HG03159 (cell line): Measurements from ENCODE around the gene ZFYVE1.
A peak's percentile ranks its signal among the peaks of the same experiment; 100 is the strongest.

ENCODE experiments used
- ATAC-seq: cut with Tn5 transposase; IDR thresholded peaks from one replicate; pipeline ENCODE4 v1.9.1; 2021; ENCODE audit warnings: mild to moderate bottlenecking, moderate library complexity; ENCODE audit not compliant: unreplicated experiment

The ZFYVE1 gene

GRCh38 chr14:72925815-72926291 is 101.1 kb downstream of the ZFYVE1 start:
- peak; percentile 18 for ATAC-seq

DNA sequence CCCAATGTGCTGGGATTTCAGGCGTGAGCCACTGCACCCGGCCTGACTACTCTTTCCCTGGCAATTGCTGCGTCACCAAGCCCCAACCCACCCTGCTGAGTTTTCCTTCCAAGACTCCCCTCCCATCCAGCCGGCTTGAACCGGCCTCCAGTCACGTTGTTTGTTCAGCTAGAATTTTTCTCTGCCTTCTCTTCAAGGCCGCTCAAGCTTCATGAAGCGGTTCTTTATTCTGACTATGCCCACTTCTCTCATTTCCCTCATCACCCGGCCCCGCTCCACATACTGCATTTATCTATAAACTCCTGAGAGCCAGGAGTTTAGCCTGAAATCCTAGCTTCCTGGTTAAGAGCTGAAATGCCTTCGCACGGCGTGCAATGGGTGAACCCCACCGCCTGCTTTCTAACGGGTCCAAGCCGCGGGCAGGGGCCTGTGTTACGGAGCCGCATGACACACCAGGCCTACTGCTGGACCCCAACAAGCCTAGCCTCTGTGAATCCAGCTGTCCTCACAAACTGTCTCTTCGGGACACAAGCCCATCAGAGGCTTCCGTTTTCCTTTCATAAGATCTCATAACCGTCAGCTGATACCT is 101.6 kb downstream of the ZFYVE1 start:
- no peak for ATAC-seq

GRCh38 chr14:72924337-72924736 is 102.6 kb downstream of the ZFYVE1 start:
- no peak for ATAC-seq

DNA sequence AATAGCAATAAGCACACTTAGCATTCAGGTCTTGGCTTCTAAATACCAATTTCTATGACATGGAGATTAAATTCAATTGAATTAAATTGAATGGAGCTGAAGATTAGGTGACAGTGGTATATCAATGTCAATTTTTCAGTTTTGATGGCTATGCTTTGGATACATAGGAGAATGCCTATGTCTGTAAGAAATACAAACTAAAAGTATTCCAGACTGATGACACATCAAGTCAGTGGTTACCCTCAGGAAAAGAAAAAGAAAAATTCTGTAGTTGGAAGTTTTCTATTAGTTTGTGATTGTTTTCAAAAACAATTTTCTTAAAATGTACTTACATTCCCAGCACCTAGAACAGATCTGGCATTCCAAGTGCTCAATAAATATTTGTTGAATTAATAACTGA is 105.5 kb downstream of the ZFYVE1 start:
- ATAC-seq: no peak

DNA sequence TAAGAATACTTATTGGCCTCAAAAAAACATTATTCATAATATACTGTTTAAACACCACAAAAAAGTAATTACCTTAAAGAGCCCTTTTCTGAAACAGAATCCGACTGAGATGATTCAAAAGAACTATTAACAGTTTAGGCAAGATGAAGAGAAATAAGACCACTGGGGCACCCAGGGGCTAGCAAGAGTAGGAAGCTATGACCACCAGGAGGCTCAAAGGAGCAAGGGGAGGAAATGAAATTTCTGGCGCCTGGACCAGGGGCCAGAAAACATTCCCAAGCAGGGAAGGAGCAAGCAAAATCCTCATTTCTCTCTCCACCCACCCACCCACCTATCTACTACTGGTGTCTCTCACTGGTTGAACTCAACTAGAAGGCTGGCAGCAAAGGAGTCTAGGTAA is 106.9 kb downstream of the ZFYVE1 start:
- ATAC-seq: no peak
